GM10266 (cell line): ENCODE measurements around the gene FAM174C.
A peak's percentile ranks its signal among the peaks of the same experiment; 100 is the strongest.

Experiments
- DNase-seq: peaks from one replicate; pipeline ENCODE4 v3.0.0; 2012; ENCODE audit errors: extremely low spot score
- CTCF ChIP-seq: IDR thresholded peaks from 2 replicates; pipeline ENCODE4 v1.5.1; 2012; ENCODE audit warnings: mild to moderate bottlenecking, low read depth; ENCODE audit not compliant: control insufficient read depth, insufficient read depth; ENCODE audit errors: missing control alignments

FAM174C gene

GRCh38 chr19:1277061-1277460 is 1.7 kb downstream of the FAM174C start:
- TF ChIP-seq CTCF = no peak
- no peak for DNase-seq

- no peak for DNase-seq
- no peak for TF ChIP-seq CTCF
Observed at GRCh38 chr19:1278074-1278473, 2.7 kb downstream of the FAM174C start.

GRCh38 chr19:1278713-1279660 is 3.7 kb downstream of the FAM174C start:
- no peak for TF ChIP-seq CTCF
- DNase-seq = no peak

- DNase-seq = peak; percentile 92
- TF ChIP-seq CTCF = peak; percentile 97
Observed at GRCh38 chr19:1279782-1280341, 4.5 kb downstream of the FAM174C start.

GRCh38 chr19:1280636-1281568 is 5.6 kb downstream of the FAM174C start:
- no peak for TF ChIP-seq CTCF
- DNase-seq = no peak

GRCh38 chr19:1281569-1282287 is 6.4 kb downstream of the FAM174C start:
- no peak for TF ChIP-seq CTCF
- no peak for DNase-seq
